ENCODE measurements around the gene INCA1. TPM values are rescaled to one million over a fixed set of nuclear protein-coding genes. Genes with fewer than 3 reads are reported as not detected.
A peak's percentile ranks its signal among the peaks of the same experiment; 100 is the strongest.

Gene INCA1
- total and polyA plus RNA-seq, 8 donors: 0.28 to 2.4 (median 0.41) TPM

- DNase-seq (peak in 2 of 6 donors; percentile 17 to 21), FAIRE-seq (no peak), ATAC-seq (no peak)
- H3K4me3 ChIP-seq: no peak overlapping the region
- no peak for TF ChIP-seq CTCF (IDR thresholded peaks at IDR 0.05)
- H3K9me3 ChIP-seq: no peaks in the 10 kb centered on the region
- H3K27me3 ChIP-seq: no peaks in the 10 kb centered on the region
- H3K27ac ChIP-seq: no peak overlapping the region
- intact Hi-C loops (cut with DNase I): no loop called here
- WGBS, 2 donors: 79 to 81% methylated on average over 13 of the region's 13 CpGs
- H3K36me3 ChIP-seq: peaks cover 0 to 23% (median 0%) of the 10 kb centered on the region in 3 donors
- peaks cover 5 to 42% (median 21%) of the 10 kb centered on the region in 3 donors for H3K4me1 ChIP-seq
Measured at GRCh38 chr17:4942760-4943508, 54.4 kb downstream of the INCA1 start.

- 22 to 27% methylated on average over 4 of the region's 4 CpGs for WGBS, 2 donors
- FAIRE-seq (no peak), DNase-seq (no peak), ATAC-seq (no peak)
- H3K4me1 ChIP-seq: peaks cover 5 to 38% (median 21%) of the 10 kb centered on the region in 3 donors
- peak overlapping the region in 3 of 4 donors; percentile 88 to 91 (median 90) for H3K27ac ChIP-seq
- H3K36me3 ChIP-seq: peaks cover 0 to 29% (median 7%) of the 10 kb centered on the region in 3 donors
- no peaks in the 10 kb centered on the region for H3K27me3 ChIP-seq
- no peak for TF ChIP-seq CTCF (IDR thresholded peaks at IDR 0.05)
- H3K4me3 ChIP-seq: peak overlapping the region; percentile 52 to 97 (median 80)
- no peaks in the 10 kb centered on the region for H3K9me3 ChIP-seq
- intact Hi-C loops (cut with DNase I): no loop called here
Measured at GRCh38 chr17:4941319-4941610, 56.1 kb downstream of the INCA1 start.

- peaks cover 0 to 26% (median 7%) of the 10 kb centered on the region in 3 donors for H3K36me3 ChIP-seq
- H3K9me3 ChIP-seq: no peaks in the 10 kb centered on the region
- no peak for FAIRE-seq
- WGBS, 2 donors: 1% methylated on average over 29 of the region's 29 CpGs
- peak in 3 of 6 donors; percentile 80 to 87 (median 85) for DNase-seq
- H3K27me3 ChIP-seq: no peaks in the 10 kb centered on the region
- peak overlapping the region; percentile 73 to 91 (median 89) for H3K27ac ChIP-seq
- peaks cover 5 to 32% (median 21%) of the 10 kb centered on the region in 3 donors for H3K4me1 ChIP-seq
- H3K4me3 ChIP-seq: peak overlapping the region; percentile 52 to 97 (median 80)
- intact Hi-C loops (cut with DNase I): no loop called here
- TF ChIP-seq CTCF (IDR thresholded peaks at IDR 0.05): no peak
- ATAC-seq: peak; percentile 74 to 85 (median 82)
Measured at GRCh38 chr17:4940555-4941318, 56.6 kb downstream of the INCA1 start.

- peak; percentile 75 for FAIRE-seq
- Histone ChIP-seq H3K4me1 (peaks cover 5 to 25% (median 16%) of the 10 kb centered on the region in 3 donors), H3K27me3 (no peaks in the 10 kb centered on the region), H3K27ac (peak within 1 kb of the TSS; percentile 73 to 91 (median 89)), H3K9me3 (no peaks in the 10 kb centered on the region), H3K36me3 (peaks cover 0 to 26% (median 7%) of the 10 kb centered on the region in 3 donors), H3K4me3 (peak within 1 kb of the TSS; percentile 52 to 97 (median 80))
- ATAC-seq: peak; percentile 88 to 93 (median 92)
- TF ChIP-seq CTCF (IDR thresholded peaks at IDR 0.05): no peak
- DNase-seq: peak; percentile 92 to 97 (median 94)
- 0% methylated on average over 72 of the region's 72 CpGs for WGBS, 2 donors
- intact Hi-C loops (cut with DNase I): loop anchor here in 1 of 3 donors (10.0 kb wide), 1 partner anchor 45 kb away; the partner anchor contains the start of gene CAMTA2
Measured at GRCh38 chr17:4939796-4940554, 57.3 kb downstream of the INCA1 start, which contains the start of the genes RNF167 and SLC25A11. Gene RNF167, plus strand, starts transcription at chr17:4940268. Its CDS starts 642 bp downstream, at chr17:4940910. Gene SLC25A11, minus strand, starts transcription at chr17:4940046. Its CDS starts 136 bp downstream, at chr17:4939910.

Measured in pancreas (tissue), 10 donors.